Endothelial cell of umbilical vein (primary cell): ENCODE measurements around the gene SMC6.

Experiments
- CTCF ChIP-seq, 2 donors: IDR thresholded peaks; 1 replicate in 1 of 2; 2 replicates in 1 of 2; pipeline ENCODE4 v1.5.1; 2011; ENCODE audit warnings: low read length in 2 of 2, mild to moderate bottlenecking in 2 of 2, moderate library complexity in 2 of 2, control low read depth in 1 of 2, inconsistent platforms in 1 of 2, low read depth in 1 of 2; ENCODE audit not compliant: insufficient read depth in 1 of 2; ENCODE audit errors: extremely low read depth in 1 of 2
- EZH2 ChIP-seq: IDR thresholded peaks from 2 replicates; pipeline ENCODE4 v1.6.1; 2012; ENCODE audit warnings: borderline replicate concordance, low read depth, mild to moderate bottlenecking, moderate library complexity, low read length, inconsistent platforms; ENCODE audit not compliant: severe bottlenecking
- GATA2 ChIP-seq: IDR thresholded peaks from 2 replicates; pipeline ENCODE4 v1.7.0; 2011; ENCODE audit warnings: low read depth, mild to moderate bottlenecking, moderate library complexity, mixed read lengths, low read length; ENCODE audit not compliant: insufficient read length, insufficient read depth
- JUN ChIP-seq: IDR thresholded peaks from 2 replicates; pipeline ENCODE4 v1.6.1; 2011; ENCODE audit warnings: borderline replicate concordance, low read depth; ENCODE audit not compliant: insufficient read length, insufficient read depth
- MAX ChIP-seq: IDR thresholded peaks from 2 replicates; pipeline ENCODE4 v1.6.1; 2011; ENCODE audit not compliant: insufficient read depth, insufficient read length
- POLR2A ChIP-seq: IDR thresholded peaks from 2 replicates; pipeline ENCODE4 v1.6.1; 2012; ENCODE audit warnings: low read depth, mild to moderate bottlenecking, control low read depth, low read length
- POLR2AphosphoS5 ChIP-seq: IDR thresholded peaks from 2 replicates; pipeline ENCODE4 v1.6.1; 2012; ENCODE audit warnings: low read depth, mild to moderate bottlenecking, control low read depth, low read length, moderate library complexity; ENCODE audit not compliant: insufficient read depth

- TF ChIP-seq CTCF (IDR thresholded peaks at IDR 0.05; ENCODE audit: extremely low read depth in 1 of 2, insufficient read depth in 1 of 2, low read depth in 1 of 2, low read length in 2 of 2): no peak
- TF ChIP-seq POLR2A: no peak
- TF ChIP-seq POLR2AphosphoS5: no peak
- no peak for TF ChIP-seq GATA2
- no peak for TF ChIP-seq MAX
- TF ChIP-seq EZH2: no peak
- no peak for TF ChIP-seq JUN
Measured at GRCh38 chr2:17706845-17707244, 46.8 kb downstream of the SMC6 start.
